Measurements from ENCODE around the gene ADAMTS2. TPM values are rescaled to one million over a fixed set of nuclear protein-coding genes. Genes with fewer than 3 reads are reported as not detected.

Gene ADAMTS2
- polyA plus RNA-seq, 1 donor from 2014 or later, result not detected

DNA sequence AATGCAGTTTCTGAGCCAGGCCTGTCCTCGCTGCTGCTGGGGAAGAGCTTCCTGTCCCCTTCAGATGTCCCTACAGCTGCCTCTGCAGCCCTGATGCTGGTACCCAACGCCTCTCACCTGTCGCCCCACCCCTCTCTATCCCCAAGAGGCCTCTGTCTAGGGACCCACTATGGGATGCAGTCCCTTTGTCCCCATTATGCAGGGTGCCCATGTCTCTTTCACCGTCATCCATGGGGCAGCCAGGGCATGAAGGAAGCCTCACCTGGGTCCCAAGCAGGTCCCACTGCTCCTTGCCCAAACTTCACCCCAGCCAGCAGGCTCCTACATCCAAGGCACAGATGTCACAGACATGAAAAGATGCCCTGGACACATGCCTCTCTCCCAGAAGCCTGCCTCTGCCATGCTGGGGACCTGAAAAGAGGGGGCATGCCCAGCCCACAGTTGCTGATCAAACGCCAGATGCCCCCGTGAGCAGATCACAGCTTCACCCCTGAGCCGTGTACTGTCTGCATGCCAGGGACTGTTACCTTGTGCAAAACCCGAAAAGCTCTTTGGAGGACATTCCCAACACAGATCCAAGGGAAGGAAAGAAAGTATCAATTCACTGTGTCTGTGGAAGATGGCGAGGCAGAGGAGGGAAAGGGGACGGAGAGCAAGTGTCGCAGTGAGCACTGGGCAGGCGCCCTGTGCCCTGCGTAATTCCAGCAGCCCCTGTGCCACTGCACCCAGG, 81.0 kb downstream of the ADAMTS2 start:
- Mint-ChIP-seq H3K4me1 (peaks cover 0 to 2% (median 0%) of the 10 kb centered on the region in 3 donors), H3K36me3 (no peaks in the 10 kb centered on the region), H3K9me3 (no peaks in the 10 kb centered on the region), H3K27me3 (peaks cover 3% of the 10 kb centered on the region), H3K4me3 (no peak overlapping the region), H3K27ac (no peak overlapping the region)

- Mint-ChIP-seq H3K4me1 (peaks cover 0 to 2% (median 0%) of the 10 kb centered on the region in 3 donors), H3K9me3 (no peaks in the 10 kb centered on the region), H3K27ac (no peak overlapping the region), H3K36me3 (no peaks in the 10 kb centered on the region), H3K27me3 (peaks cover 5% of the 10 kb centered on the region), H3K4me3 (no peak overlapping the region)
These were observed 81.7 kb downstream of the ADAMTS2 start for GRCh38 chr5:179263391-179264052.

- Mint-ChIP-seq H3K27me3 (peaks cover 5% of the 10 kb centered on the region), H3K27ac (no peak overlapping the region), H3K4me3 (no peak overlapping the region), H3K36me3 (no peaks in the 10 kb centered on the region), H3K4me1 (peaks cover 0 to 2% (median 0%) of the 10 kb centered on the region in 3 donors), H3K9me3 (no peaks in the 10 kb centered on the region)
These were observed 82.9 kb downstream of the ADAMTS2 start for GRCh38 chr5:179262126-179262920.

DNA sequence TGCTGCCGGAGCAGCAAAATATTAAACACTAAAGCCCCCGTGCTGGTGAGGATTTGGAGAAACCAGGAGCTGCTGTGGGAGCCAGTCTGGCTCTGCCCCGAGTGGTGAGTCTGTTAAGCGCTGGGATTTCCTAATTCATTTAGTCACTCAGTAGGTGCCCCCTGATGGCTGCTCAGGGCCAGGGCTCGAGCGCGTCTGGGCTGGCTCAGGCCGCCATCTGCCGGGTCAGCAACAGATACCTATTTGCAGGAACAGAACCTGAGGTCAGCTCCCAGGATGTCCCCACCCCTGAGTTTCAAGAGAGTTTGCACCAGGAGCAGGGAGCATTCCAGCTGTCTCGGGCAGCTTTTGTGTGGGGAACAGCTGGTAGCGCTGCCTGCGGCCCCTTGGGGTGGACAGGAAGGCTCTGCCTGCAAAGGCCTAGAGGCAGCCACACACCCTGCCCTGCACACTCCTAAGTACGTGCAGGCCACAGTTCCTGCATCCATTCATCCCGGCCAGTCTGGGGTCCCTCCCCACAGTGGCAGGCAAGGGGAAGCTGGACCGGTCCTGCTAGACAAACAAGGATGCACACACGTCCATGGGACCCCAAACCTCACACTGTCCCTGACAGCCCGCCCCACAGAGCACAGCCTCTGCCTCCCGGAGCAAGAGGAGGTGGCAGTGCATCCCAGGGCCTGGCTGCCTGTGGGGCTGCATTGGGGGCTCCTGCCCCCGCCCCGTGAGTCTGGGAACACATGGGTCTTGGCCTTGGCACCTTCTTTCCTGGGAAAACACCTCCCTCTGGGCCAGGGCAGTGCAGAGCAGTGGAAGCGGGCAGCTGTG, 83.7 kb downstream of the ADAMTS2 start:
- no peaks in the 10 kb centered on the region for H3K9me3 Mint-ChIP-seq
- no peak overlapping the region for H3K27ac Mint-ChIP-seq
- H3K4me3 Mint-ChIP-seq, result no peak overlapping the region
- H3K27me3 Mint-ChIP-seq, result peaks cover 3% of the 10 kb centered on the region
- H3K36me3 Mint-ChIP-seq, result no peaks in the 10 kb centered on the region
- peaks cover 0 to 2% (median 0%) of the 10 kb centered on the region in 3 donors for H3K4me1 Mint-ChIP-seq

DNA sequence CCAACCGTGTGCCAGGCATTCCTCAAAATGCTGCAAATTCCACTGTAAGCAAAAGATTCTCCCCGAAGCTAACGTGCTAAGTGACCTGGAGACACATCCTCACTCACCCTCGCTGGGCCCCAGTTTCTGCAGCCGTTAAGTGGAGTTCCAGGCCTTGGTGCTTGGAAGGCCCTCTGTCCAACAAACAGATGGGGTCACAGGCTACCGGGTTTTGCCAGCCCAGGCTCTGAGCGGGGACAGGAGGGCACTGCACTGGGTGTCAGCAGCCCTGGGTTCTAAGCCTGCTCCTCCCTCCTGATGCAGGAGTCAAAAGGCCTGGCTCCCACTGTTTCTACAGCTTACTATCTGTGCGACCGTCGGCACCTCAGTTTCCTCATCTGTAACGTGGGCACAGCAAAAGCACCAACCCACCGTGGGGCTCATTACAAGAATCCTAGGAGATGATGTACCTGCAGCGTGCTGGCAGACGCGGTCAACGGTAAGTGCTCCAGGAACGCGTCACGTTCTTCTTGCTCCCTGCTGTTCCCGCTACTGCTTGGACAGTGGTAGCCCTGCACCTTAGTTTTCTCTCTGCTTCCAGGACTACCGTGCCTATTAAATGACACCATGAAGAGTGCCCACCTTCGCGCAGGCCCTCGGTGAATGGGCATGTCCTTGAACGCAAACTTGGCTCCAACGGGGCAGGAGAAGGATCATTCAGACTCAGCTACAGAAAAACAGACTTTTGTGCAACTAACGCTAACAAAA, 84.8 kb downstream of the ADAMTS2 start:
- H3K27me3 Mint-ChIP-seq, result peaks cover 3% of the 10 kb centered on the region
- no peaks in the 10 kb centered on the region for H3K36me3 Mint-ChIP-seq
- H3K27ac Mint-ChIP-seq, result no peak overlapping the region
- H3K9me3 Mint-ChIP-seq, result no peaks in the 10 kb centered on the region
- H3K4me3 Mint-ChIP-seq, result no peak overlapping the region
- H3K4me1 Mint-ChIP-seq, result peaks cover 0 to 2% (median 0%) of the 10 kb centered on the region in 3 donors

DNA sequence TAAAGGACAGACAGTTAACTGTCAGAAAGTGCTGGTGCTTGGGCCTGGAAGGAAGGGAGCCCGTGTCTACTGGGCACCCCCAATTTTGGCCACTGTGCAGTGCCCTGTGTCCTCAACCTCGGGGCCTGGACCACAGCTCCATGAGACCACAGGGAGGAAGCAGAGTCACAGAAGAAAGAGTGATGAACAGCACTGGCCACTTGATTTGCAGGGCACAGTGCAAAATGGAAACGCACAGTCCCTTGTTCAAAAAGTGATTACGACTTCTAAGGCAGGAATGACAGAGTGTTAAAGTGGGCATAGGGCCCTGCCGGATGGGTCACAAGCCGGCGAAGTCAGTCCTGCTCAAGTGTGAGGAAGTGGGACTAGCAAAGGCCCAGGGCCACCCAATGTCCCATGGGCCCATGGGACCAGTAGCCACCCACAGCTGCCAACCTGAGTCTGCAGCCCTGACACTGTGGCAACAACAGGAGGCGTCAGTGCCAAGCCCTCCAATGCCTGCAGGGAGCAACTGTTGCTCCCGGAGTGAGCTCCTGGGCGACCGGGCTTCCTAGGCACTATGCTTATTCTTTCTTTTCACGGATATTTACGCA, 85.4 kb downstream of the ADAMTS2 start:
- H3K27ac Mint-ChIP-seq, result no peak overlapping the region
- H3K4me3 Mint-ChIP-seq, result no peak overlapping the region
- H3K4me1 Mint-ChIP-seq, result peaks cover 0 to 4% (median 0%) of the 10 kb centered on the region in 3 donors
- H3K9me3 Mint-ChIP-seq, result no peaks in the 10 kb centered on the region
- peaks cover 3% of the 10 kb centered on the region for H3K27me3 Mint-ChIP-seq
- H3K36me3 Mint-ChIP-seq, result no peaks in the 10 kb centered on the region

DNA sequence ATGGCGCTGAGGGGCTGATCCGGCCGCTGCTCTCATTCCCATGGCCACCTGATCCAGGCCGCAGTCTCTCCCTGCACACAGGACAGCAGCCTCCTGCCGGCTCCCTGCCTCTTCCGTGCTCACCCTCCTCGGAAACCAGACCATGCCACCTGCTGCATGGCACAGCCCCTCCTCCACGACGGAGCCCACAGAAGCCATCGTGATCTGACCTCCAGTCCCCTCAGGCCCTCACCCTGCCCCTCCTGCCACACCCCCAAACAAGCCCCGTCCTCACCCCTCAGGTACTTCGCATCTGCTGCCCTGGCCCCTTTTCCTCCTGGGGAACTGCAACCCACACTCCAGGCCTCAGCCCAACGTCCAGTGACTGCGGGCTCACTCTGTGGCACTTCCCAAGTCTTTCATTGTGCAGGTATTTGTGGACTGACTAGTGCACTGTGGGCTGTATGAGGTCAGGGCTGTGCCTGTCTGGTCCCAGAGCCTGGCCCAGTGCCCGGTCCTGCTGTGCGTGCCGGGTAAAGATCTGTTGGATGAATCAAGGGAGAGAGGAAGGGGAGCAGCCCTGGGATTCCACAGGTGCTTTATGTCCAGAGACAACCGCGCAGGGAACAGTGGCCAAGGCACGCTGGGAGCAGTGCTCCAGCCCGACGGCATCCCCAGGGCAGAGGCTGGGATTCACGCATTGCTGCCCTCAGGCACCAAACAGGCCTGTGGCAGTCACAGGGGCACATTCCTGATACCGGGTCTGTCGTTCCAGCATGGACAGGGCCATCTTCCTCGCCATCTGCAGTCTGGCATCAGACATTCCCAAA, 86.1 kb downstream of the ADAMTS2 start:
- Mint-ChIP-seq H3K4me3 (no peak overlapping the region), H3K27ac (no peak overlapping the region), H3K9me3 (no peaks in the 10 kb centered on the region), H3K4me1 (peaks cover 0 to 5% (median 0%) of the 10 kb centered on the region in 3 donors), H3K27me3 (peaks cover 3% of the 10 kb centered on the region), H3K36me3 (no peaks in the 10 kb centered on the region)

GRCh38 chr5:179258001-179258921, 87.0 kb downstream of the ADAMTS2 start:
- Mint-ChIP-seq H3K36me3 (no peaks in the 10 kb centered on the region), H3K27ac (no peak overlapping the region), H3K9me3 (no peaks in the 10 kb centered on the region), H3K27me3 (peaks cover 3% of the 10 kb centered on the region), H3K4me1 (peaks cover 0 to 5% (median 0%) of the 10 kb centered on the region in 3 donors), H3K4me3 (peak overlapping the region in 1 of 4 donors; percentile 60)

DNA sequence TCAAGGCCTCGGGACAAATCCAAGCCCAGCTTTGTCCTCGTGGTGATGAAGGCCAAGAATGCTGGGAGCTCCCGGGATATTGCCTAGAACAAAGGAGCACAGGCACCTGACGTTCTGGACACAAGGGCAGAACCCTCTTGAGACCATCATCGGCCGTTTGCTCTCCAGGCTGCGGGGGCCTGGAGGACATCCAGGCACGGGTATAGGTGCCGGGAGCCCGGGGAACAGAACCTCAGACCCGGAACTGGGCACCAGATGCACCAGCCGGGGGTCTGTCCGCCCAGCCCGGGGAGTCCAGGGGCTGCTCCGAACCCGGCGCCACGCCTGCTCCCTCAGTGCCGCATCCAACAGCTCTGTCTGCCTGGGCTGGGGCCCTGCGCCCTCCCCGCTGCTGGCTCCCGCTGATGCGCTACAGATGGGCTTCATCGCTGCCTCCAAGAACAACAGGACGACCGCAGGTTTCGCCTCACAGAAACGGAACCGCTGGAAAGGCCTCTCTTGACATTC, 88.0 kb downstream of the ADAMTS2 start:
- Mint-ChIP-seq H3K4me3 (no peak overlapping the region), H3K27ac (no peak overlapping the region), H3K9me3 (no peaks in the 10 kb centered on the region), H3K36me3 (no peaks in the 10 kb centered on the region), H3K4me1 (peaks cover 0 to 5% (median 0%) of the 10 kb centered on the region in 3 donors), H3K27me3 (peaks cover 3% of the 10 kb centered on the region)

DNA sequence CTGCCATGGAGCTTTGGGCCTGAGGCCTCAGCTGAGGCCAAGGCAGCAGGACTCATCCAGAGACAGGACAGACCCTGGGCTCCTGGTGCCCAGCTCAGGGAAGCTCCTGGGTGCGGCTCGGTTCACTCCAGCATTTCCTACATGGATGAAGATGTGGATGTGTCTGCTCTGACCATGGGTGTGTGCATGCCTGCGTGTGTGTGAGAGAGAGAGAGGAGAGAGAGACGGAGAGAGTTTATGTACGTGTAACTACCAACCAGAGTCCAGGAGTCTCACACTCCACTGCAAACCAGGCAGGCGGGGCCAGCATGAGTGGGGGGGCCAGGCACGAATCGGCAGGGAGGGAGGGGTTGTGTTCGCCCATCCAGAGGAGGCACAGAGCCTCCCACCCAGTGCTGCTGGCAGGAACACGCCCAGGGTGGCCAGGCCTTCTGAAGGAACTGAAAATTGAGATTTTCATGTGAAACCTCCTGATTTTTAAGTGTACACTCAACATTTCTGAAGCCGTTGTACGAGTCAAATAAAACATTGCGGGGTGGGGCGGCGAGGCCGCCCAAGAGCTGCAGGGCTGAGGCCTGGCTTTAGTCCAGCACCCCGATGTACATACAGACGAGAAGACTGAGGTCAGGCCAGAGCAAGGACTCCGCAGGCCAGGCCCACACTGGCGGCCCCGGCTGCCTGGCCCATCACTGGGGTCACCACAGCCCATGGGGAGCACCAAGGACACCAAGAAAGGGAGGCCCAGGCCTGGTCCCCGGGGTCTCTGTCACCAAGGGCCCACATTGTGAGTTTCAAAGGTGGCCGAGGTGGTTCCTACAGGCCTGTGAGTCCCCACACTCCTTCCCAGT, 88.7 kb downstream of the ADAMTS2 start:
- no peak overlapping the region for H3K27ac Mint-ChIP-seq
- H3K36me3 Mint-ChIP-seq, result no peaks in the 10 kb centered on the region
- H3K9me3 Mint-ChIP-seq, result no peaks in the 10 kb centered on the region
- H3K4me3 Mint-ChIP-seq, result no peak overlapping the region
- H3K27me3 Mint-ChIP-seq, result peaks cover 3% of the 10 kb centered on the region
- peaks cover 0 to 5% (median 0%) of the 10 kb centered on the region in 3 donors for H3K4me1 Mint-ChIP-seq

DNA sequence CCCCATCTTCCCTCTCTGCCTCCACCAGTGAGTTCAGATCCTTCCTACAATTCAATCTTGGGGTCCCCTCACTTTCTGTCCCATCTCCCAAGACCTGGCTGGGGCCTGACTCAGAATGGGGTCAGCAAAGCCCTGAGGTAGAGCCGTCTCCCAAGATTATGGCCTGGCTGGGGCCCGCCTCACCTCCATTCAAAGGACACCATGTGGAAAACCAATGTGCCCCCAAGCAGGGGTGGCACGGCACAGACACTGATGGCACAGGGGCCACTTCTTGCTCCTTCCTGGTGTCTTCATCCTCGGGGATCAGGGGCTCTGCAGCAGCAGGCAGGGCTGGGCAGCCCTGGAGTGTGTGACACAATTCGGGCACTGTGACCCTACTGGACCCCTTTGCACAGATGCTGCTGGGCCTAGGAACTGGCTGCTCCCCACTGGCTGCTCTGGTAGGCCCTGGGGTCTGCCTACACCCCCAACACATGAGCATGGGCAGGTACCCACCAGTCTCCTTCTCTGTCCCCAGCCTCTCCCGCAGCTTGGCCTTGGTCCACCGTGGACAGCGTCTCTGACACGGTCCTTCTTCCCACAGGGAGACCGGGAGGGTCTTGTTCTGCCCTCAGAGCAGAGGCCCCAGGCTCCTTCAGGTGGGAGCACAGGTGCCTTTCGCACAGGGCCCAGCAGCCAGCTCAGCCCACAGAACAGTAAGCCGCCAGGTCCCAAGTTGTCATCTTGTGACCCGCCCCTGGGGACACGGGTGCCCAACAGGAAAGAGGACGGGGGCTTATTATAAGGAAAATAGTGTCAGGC, 89.5 kb downstream of the ADAMTS2 start:
- Mint-ChIP-seq H3K27me3 (peaks cover 3% of the 10 kb centered on the region), H3K36me3 (no peaks in the 10 kb centered on the region), H3K4me3 (no peak overlapping the region), H3K4me1 (peaks cover 0 to 3% (median 0%) of the 10 kb centered on the region in 3 donors), H3K9me3 (no peaks in the 10 kb centered on the region), H3K27ac (no peak overlapping the region)

All from IgD-negative memory B cell (primary cell).